Endothelial cell of umbilical vein (primary cell): ENCODE measurements around the gene ARMC3.

Source experiments
- EZH2 ChIP-seq: IDR thresholded peaks from 2 replicates; pipeline ENCODE4 v1.6.1; 2012; ENCODE audit warnings: borderline replicate concordance, low read depth, mild to moderate bottlenecking, moderate library complexity, low read length, inconsistent platforms; ENCODE audit not compliant: severe bottlenecking
- FOS ChIP-seq: IDR thresholded peaks from 2 replicates; pipeline ENCODE4 v1.6.1; 2011; ENCODE audit warnings: mild to moderate bottlenecking, low read length, moderate library complexity, borderline replicate concordance; ENCODE audit not compliant: insufficient read depth
- GATA2 ChIP-seq: IDR thresholded peaks from 2 replicates; pipeline ENCODE4 v1.7.0; 2011; ENCODE audit warnings: low read depth, mild to moderate bottlenecking, moderate library complexity, mixed read lengths, low read length; ENCODE audit not compliant: insufficient read length, insufficient read depth
- JUN ChIP-seq: IDR thresholded peaks from 2 replicates; pipeline ENCODE4 v1.6.1; 2011; ENCODE audit warnings: borderline replicate concordance, low read depth; ENCODE audit not compliant: insufficient read length, insufficient read depth
- MAX ChIP-seq: IDR thresholded peaks from 2 replicates; pipeline ENCODE4 v1.6.1; 2011; ENCODE audit not compliant: insufficient read depth, insufficient read length
- MYC ChIP-seq: IDR thresholded peaks from one replicate; pipeline ENCODE4 v1.6.1; 2011; ENCODE audit warnings: mild to moderate bottlenecking, low read depth, low read length
- POLR2A ChIP-seq: IDR thresholded peaks from 2 replicates; pipeline ENCODE4 v1.6.1; 2012; ENCODE audit warnings: low read depth, mild to moderate bottlenecking, control low read depth, low read length
- POLR2AphosphoS5 ChIP-seq: IDR thresholded peaks from 2 replicates; pipeline ENCODE4 v1.6.1; 2012; ENCODE audit warnings: low read depth, mild to moderate bottlenecking, control low read depth, low read length, moderate library complexity; ENCODE audit not compliant: insufficient read depth
- TF ChIP-seq, protein P1 (sequence below), 2 donors: IDR thresholded peaks; 1 replicate in 1 of 2; 2 replicates in 1 of 2; pipeline ENCODE4 v1.5.1; 2011; ENCODE audit warnings: low read length in 2 of 2, mild to moderate bottlenecking in 2 of 2, moderate library complexity in 2 of 2, control low read depth in 1 of 2, inconsistent platforms in 1 of 2, low read depth in 1 of 2; ENCODE audit not compliant: insufficient read depth in 1 of 2; ENCODE audit errors: extremely low read depth in 1 of 2

DNA sequence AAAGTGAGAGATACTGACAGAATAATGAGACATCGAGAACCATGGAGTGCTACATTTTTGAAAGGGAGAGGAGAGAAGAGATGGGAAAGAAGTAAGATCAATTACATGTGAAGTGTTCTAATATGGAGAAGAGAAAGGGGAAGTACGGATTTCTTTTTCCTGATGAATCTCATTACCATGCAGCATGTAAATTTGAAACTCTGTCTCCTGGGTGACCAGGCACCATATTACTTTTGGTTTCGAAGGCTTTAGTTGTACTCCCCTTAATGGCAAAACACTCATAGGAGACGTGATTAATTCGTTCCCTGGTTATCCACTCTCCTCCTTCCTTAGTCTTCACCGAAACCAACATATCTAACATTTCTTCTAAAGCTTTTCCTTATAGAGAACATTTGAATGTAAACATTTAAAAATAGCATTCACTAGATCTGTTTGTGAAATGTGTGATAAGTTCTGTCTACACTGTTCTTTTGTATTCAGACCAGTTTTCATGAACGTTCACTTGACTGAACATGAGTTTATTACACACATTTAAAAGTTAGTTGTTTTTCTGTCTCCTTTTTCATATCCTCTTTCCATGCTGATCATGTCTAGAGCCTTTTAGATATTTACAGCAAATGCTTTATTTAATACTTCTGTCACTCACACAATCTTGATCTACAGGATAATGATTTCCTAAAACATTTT lies 87.3 kb downstream of the ARMC3 start:
- TF ChIP-seq POLR2A = no peak
- no peak for TF ChIP-seq MAX
- no peak for TF ChIP-seq GATA2
- TF ChIP-seq, protein P1, sequence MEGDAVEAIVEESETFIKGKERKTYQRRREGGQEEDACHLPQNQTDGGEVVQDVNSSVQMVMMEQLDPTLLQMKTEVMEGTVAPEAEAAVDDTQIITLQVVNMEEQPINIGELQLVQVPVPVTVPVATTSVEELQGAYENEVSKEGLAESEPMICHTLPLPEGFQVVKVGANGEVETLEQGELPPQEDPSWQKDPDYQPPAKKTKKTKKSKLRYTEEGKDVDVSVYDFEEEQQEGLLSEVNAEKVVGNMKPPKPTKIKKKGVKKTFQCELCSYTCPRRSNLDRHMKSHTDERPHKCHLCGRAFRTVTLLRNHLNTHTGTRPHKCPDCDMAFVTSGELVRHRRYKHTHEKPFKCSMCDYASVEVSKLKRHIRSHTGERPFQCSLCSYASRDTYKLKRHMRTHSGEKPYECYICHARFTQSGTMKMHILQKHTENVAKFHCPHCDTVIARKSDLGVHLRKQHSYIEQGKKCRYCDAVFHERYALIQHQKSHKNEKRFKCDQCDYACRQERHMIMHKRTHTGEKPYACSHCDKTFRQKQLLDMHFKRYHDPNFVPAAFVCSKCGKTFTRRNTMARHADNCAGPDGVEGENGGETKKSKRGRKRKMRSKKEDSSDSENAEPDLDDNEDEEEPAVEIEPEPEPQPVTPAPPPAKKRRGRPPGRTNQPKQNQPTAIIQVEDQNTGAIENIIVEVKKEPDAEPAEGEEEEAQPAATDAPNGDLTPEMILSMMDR (IDR thresholded peaks at IDR 0.05; ENCODE audit: extremely low read depth in 1 of 2, insufficient read depth in 1 of 2, low read depth in 1 of 2, low read length in 2 of 2) = no peak
- no peak for TF ChIP-seq JUN
- no peak for TF ChIP-seq POLR2AphosphoS5
- no peak for TF ChIP-seq EZH2
- TF ChIP-seq FOS = no peak
- TF ChIP-seq MYC = no peak
